Right ventricle myocardium superior (tissue), 1 donor: ENCODE results near the gene AFAP1. TPM values are rescaled to one million over a fixed set of nuclear protein-coding genes. Genes with fewer than 3 reads are reported as not detected.
A peak's percentile ranks its signal among the peaks of the same experiment; 100 is the strongest.

Experiments used
- ATAC-seq: fragments of 200-7000 bp; cut with Tn5 transposase; one replicate; pipeline ENCODE4 v1.9.1; 2020; ENCODE audit warnings: mild to moderate bottlenecking; ENCODE audit not compliant: poor library complexity
- DNase-seq: peaks from one replicate; pipeline ENCODE4 v3.0.0-alpha.2; 2020
- intact Hi-C: fragments of 100-400 bp; cut with DNase I; formaldehyde crosslinking; loops from one replicate; pipeline ENCODE4 v1.11.2; 2022
- total RNA-seq: library from RNA; stranded (reverse); fragmentation: NEBNext Ultra II Directional; extraction: Animal tissue kit (Norgen Biotek cat#: 25700); gene quantifications from one replicate; pipeline ENCODE4 v1.2.1, GENCODE V29; 2021
- donor health status: DM: no; HTN: yes; CAD: no; lungs with severe emphysema.

AFAP1 gene
- total RNA-seq, 1 donor from 2014 or later: 6.2 TPM

DNA sequence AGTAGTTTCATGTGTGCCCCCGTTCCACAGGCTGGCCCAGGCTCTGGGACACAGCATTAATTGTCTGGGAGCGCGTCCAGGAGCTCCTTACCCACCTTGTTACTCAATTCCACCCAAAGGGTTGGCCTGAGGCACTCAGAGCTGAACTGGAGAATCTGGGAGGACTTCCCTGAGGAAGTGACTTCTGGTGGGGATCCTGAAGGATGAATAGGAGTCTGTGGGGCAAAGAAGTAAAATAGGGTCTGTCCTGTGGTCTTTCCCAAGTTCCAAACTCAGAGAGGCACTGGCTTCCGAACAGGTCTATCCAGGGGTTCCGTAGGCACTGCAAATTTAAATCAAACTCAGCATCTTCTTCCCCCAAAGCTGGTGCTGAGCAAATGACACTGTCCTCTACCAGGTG lies 204.3 kb downstream of the AFAP1 start:
- intact Hi-C loops: no loop called here
- DNase-seq (no peak), ATAC-seq (no peak)

DNA sequence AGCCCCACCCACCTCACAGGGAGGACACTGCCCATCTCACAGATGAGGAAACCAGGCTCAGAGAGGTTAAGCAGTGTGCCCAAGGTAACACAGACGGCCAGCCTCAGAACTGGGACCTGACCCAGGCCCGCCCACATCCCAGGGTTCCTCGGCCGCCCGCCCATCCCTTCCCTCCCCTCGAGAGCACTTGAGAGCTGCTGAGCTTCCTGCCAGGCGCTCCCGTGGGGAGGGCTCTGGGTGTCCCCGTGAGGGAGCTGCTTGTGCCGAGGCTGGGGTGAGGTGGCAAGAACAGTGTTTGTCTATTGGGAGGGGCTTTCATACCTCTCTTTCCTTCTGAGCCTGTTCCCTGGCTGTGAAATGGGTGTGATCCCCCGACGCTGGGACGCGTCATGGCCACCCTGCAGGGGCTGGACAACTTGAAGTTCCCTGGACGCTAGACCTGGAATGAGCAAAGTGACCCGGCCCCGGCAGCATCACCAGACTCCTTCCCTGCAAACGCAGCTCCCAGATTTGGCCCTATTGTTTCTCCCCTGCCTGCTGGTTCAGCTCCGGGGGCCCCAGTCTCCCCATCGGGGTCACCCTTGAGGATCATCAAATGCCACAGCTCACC lies 204.9 kb downstream of the AFAP1 start:
- ATAC-seq (no peak), DNase-seq (peak; percentile 32)
- intact Hi-C loops: no loop called here

GRCh38 chr4:7733801-7734650 lies 205.6 kb downstream of the AFAP1 start:
- intact Hi-C loops: no loop called here
- ATAC-seq (no peak), DNase-seq (peak; percentile 25)

DNA sequence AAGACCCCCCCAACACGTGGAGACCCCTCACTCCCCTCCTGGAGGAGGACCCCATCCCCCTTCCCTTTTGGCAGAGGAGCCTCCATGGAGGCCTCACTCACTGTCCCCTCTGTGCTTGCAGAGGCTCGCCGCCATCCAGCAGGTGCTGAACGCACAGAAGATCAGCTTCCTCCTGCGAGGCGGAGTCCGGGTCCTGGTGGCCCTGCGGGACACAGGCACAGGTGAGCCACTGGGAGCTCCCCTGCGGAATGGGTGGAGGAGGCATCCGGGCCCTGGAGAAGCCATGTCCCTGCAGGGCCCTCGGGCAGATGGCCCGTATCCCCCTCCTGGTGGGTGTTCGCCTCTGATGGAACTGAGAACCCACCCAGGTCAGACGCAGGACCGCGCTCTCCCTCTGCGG lies 206.5 kb downstream of the AFAP1 start:
- ATAC-seq (no peak), DNase-seq (peak; percentile 33)
- intact Hi-C loops: no loop called here

DNA sequence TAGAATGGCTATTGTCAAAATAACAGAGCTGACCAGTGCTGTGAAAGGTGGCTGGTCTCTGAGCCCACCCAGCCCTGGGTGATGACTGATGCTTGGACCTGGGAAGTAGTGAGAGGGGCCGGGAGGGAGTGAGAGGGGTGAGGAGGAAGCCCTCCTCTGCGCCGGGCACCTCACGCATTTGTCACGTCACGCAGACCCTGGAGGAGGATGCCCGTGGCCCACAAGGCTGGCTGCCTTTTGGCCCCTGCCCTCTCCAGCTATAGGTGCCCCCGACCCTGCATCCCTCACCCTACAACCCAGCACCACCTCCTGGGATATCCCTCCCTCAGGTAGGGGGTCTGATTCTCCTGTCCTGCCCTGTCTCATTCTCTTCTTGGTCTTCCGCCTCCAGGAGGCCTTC lies 207.4 kb downstream of the AFAP1 start:
- no peak for ATAC-seq
- intact Hi-C loops: no loop called here
- peak; percentile 27 for DNase-seq

DNA sequence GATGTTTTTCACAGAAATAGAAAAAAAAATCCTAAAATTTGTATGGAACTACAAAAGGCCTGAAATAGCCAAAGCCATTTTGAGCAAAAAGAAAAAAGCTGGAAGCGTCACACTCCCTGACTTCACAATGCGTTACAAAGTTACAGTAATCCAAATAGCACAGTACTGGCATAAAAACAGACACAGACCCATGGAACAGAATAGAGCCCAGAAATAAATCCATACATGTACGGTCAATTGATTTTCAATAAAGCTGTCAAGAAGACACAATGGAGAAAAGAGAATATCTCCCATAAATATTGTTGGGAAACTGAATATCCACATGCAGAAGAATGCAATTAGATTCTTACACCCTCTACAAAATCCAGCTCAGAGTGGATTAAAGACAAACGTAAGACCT lies 208.2 kb downstream of the AFAP1 start:
- intact Hi-C loops: no loop called here
- DNase-seq (no peak), ATAC-seq (no peak)

GRCh38 chr4:7727749-7728148 lies 211.9 kb downstream of the AFAP1 start:
- ATAC-seq (no peak), DNase-seq (no peak)
- intact Hi-C loops: no loop called here

GRCh38 chr4:7726665-7727413 lies 212.8 kb downstream of the AFAP1 start:
- ATAC-seq: no peak
- peak; percentile 30 for DNase-seq

GRCh38 chr4:7725951-7726350 lies 213.7 kb downstream of the AFAP1 start:
- intact Hi-C loops: no loop called here
- DNase-seq (peak; percentile 30), ATAC-seq (no peak)

More at GRCh38 chr4:7726665-7727413, 212.8 kb downstream of the AFAP1 start:
- intact Hi-C loops: no loop called here

DNA sequence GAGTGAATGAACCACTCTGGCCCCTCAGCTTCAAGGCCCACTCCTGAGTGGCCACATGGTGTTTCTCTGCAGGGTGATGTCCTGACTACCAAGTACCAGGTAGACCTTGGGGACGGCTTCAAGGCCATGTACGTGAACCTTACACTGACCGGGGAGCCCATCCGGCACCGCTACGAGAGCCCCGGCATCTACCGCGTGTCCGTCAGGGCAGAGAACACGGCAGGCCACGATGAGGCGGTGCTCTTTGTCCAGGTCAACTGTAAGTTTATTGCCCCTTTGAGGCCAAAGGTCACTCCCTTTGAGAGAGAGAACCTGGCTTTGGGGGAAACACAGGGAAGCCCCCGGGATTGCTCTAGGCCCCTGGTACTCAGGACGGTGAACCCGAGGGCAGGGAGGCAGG lies 216.0 kb downstream of the AFAP1 start:
- no peak for DNase-seq
- intact Hi-C loops: no loop called here
- ATAC-seq: no peak

GRCh38 chr4:7722766-7723387 lies 216.8 kb downstream of the AFAP1 start:
- intact Hi-C loops: no loop called here
- no peak for DNase-seq
- ATAC-seq: no peak

- ATAC-seq (no peak), DNase-seq (no peak)
- intact Hi-C loops: no loop called here
These were observed 217.6 kb downstream of the AFAP1 start for GRCh38 chr4:7721984-7722551.

- peak; percentile 89 for ATAC-seq
- DNase-seq: peak; percentile 70
- intact Hi-C loops: loop anchor here (2.0 to 5.0 kb wide), 2 partner anchors 257 to 527 kb away; partner anchors contain the start of gene SORCS2
These were observed 220.1 kb downstream of the AFAP1 start for GRCh38 chr4:7719354-7720174.

- no peak for DNase-seq
- no peak for ATAC-seq
- intact Hi-C loops: loop anchor here (2.0 to 5.0 kb wide), 2 partner anchors 255 to 526 kb away; partner anchors contain the start of gene SORCS2
These were observed 221.6 kb downstream of the AFAP1 start for GRCh38 chr4:7717946-7718490.

GRCh38 chr4:7717161-7717560 lies 222.5 kb downstream of the AFAP1 start:
- DNase-seq: no peak
- intact Hi-C loops: loop anchor here (5.0 kb wide), 1 partner anchor 525 kb away; the partner anchor contains the start of gene SORCS2
- no peak for ATAC-seq

DNA sequence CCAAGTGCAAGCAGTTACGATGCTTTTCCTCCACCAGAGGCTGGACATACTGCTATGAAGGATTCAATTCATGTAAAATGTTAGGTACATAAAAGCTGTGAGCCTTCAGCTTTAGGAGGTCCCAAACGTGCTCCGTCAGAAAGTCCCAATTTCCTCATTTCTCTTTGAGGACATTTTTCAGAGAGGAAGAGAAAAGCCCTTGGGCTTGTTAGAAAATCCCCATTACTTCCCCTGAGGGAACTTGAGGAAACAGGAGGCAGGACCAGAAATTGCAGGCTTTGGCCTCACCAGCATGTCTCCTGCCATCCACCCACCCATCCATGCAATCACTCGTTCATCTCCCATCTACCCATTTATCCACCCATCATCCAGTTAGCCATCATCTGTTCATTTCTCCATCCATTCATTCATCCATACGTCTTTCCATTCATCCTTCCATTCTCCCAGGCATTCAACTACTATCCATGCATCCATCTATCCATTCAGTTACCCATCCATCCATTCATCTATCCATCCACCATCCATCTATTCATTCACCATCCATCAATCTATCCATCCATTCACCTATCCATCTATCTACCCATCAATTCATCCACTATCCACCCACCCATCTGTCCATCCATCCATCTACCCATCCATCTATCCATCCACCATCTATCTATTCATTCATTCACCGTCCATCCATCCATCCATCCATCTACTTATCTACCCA lies 223.5 kb downstream of the AFAP1 start:
- ATAC-seq: no peak
- DNase-seq: no peak
- intact Hi-C loops: loop anchor here (5.0 kb wide), 1 partner anchor 524 kb away; the partner anchor contains the start of gene SORCS2
